ENCODE data around the gene ZFP64. TPM values are rescaled to one million over a fixed set of nuclear protein-coding genes. Genes with fewer than 3 reads are reported as not detected.

The ZFP64 gene
- total RNA-seq, 2 donors from 2014 or later: 7.3 to 9.1 TPM

DNA sequence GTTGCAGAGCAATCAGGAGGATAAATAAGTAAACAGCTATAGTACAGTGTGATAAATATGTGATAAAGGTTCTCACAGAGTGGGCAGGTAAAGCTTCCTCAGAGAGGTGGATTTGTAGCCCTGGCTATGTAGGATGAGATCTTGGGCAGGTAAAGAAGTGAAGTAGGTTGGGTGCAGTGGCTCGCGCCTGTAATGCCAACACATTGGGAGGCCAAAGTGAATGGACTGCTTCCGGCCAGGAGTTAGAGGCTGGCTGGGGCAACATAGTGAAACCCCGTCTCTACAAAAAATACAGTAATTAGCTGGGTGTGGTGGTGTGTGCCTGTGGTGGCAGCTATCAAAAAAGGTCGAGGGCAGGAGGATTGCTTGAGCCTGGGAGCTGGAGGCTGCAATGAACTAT, 72.9 kb downstream of the ZFP64 start:
- DNase-seq (ENCODE audit: low spot score): no peak
- no peaks in the 10 kb centered on the region for H3K9me3 ChIP-seq
- H3K36me3 ChIP-seq: no peaks in the 10 kb centered on the region
- no peaks in the 10 kb centered on the region for H3K27me3 ChIP-seq
- no peak overlapping the region for H3K27ac ChIP-seq
- H3K4me3 ChIP-seq: no peak overlapping the region
- no peaks in the 10 kb centered on the region for H3K4me1 ChIP-seq
- TF ChIP-seq, protein P1, sequence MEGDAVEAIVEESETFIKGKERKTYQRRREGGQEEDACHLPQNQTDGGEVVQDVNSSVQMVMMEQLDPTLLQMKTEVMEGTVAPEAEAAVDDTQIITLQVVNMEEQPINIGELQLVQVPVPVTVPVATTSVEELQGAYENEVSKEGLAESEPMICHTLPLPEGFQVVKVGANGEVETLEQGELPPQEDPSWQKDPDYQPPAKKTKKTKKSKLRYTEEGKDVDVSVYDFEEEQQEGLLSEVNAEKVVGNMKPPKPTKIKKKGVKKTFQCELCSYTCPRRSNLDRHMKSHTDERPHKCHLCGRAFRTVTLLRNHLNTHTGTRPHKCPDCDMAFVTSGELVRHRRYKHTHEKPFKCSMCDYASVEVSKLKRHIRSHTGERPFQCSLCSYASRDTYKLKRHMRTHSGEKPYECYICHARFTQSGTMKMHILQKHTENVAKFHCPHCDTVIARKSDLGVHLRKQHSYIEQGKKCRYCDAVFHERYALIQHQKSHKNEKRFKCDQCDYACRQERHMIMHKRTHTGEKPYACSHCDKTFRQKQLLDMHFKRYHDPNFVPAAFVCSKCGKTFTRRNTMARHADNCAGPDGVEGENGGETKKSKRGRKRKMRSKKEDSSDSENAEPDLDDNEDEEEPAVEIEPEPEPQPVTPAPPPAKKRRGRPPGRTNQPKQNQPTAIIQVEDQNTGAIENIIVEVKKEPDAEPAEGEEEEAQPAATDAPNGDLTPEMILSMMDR (IDR thresholded peaks at IDR 0.05): no peak

DNA sequence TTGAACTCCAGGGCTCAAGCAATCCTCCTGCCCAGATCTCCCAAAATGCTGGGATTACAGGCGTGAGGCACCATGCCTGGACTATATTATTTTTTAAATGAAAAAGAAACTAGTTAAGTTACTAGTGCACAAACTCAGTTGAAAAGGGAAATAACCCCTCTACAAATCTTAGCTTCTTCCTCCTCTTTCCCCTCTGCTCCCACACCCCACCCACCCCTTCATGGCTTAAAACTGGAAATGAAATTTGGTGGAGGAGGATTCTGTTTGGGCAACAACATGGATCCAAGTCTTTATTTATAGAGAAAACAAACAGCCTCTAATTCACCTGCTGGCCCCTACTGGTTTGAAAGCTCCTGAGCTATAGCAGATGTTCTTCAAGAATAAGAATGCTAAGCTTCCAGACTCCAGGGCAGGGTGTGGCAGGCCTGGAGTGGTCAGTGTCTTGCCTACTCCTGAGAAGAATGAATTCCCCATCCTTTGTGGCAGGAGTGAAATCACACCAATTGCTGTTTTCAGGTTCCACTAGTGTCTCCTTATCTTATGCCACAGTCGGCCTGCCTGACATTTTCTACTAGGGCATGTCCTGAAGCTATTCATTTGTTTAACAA, 73.5 kb downstream of the ZFP64 start:
- H3K4me1 ChIP-seq: no peaks in the 10 kb centered on the region
- DNase-seq (ENCODE audit: low spot score): no peak

DNA sequence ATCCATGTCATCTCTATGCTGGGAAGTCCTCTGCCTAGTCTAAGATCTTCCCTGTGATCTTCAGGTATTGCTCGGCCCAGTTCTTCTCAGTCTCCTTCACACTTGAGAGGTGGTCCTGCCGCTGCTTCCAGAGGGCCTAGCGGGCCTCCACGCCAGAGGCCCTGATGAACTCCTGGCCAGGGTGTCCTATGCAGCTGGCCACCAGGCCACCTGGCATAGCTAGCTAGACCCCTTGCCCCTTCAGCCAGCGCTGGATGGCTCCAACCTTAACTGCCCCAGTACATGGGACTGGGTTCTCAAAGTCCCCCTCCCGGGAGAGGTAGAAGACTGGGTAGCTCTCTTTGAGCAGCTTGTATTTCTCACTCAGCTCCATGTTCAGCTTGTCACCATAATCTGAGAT, 81.1 kb downstream of the ZFP64 start:
- H3K27me3 ChIP-seq: peaks cover 5 to 10% of the 10 kb centered on the region in 2 donors
- no peak for DNase-seq (ENCODE audit: low spot score)
- H3K27ac ChIP-seq: no peak overlapping the region
- no peaks in the 10 kb centered on the region for H3K36me3 ChIP-seq
- no peaks in the 10 kb centered on the region for H3K9me3 ChIP-seq
- peaks cover 0 to 7% of the 10 kb centered on the region in 2 donors for H3K4me1 ChIP-seq
- no peak overlapping the region for H3K4me3 ChIP-seq
- TF ChIP-seq, protein P1 (IDR thresholded peaks at IDR 0.05): no peak

More for the DNA sequence above, 73.5 kb downstream of the ZFP64 start:
- Histone ChIP-seq H3K9me3 (no peaks in the 10 kb centered on the region), H3K4me3 (no peak overlapping the region), H3K36me3 (no peaks in the 10 kb centered on the region), H3K27me3 (no peaks in the 10 kb centered on the region), H3K27ac (no peak overlapping the region)
- TF ChIP-seq, protein P1 (IDR thresholded peaks at IDR 0.05): no peak

DNA sequence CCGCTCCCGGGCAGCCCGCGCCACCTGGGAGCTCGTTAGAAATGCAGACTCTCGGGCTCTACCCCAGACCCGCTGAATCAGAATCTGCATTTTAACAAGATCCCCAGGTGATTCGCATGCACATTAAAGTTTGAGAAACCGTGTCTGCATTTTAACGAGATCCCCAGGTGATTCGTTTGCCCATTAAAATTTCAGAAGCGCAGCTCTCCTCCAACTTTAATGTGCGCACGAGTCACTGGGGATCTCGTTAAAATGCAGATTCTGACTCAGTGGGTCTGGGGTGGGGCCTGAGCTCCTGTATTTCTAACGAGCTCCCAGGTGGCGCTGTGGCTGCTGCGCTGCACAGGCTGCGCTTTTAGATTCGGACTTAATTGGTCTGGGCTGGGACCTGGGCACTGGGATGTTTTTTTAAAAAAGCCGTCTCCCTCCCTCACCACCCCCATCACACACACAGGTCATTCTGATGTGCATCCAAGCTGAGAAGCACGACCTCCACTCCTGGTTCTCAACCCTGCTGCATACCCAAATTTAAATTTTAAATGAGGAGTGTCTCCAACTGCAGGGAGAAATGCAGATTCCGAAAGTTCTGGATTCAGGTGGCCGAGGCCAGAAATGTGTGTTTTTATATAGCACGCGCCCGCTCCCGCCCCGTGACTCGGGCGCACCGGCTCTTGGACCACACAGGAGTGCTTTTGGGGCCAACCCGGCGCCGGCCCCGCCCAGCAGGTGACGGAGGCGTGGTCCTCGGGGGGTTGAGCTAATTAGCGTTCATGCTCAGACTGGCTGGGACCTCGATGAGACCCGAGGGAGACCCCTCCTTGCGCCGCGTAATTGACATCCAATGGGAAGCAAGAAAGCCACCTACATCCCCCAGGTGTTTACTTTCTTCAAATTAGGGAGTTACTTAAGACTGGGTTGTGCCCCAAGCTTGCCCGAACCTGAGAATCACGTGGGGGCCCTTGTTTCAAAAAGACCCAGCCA, 85.8 kb downstream of the ZFP64 start:
- Histone ChIP-seq H3K27ac (no peak overlapping the region), H3K27me3 (peaks cover 9 to 17% of the 10 kb centered on the region in 2 donors), H3K36me3 (no peaks in the 10 kb centered on the region), H3K9me3 (no peaks in the 10 kb centered on the region), H3K4me3 (peak overlapping the region; percentile 7 to 52), H3K4me1 (peaks cover 0 to 29% of the 10 kb centered on the region in 2 donors)
- no peak for DNase-seq (ENCODE audit: low spot score)
- TF ChIP-seq, protein P1 (IDR thresholded peaks at IDR 0.05): no peak

GRCh38 chr20:52104546-52105441, 86.8 kb downstream of the ZFP64 start:
- no peak for DNase-seq (ENCODE audit: low spot score)
- Histone ChIP-seq H3K4me1 (peaks cover 0 to 29% of the 10 kb centered on the region in 2 donors), H3K4me3 (peak overlapping the region; percentile 7 to 52), H3K27me3 (peaks cover 9 to 17% of the 10 kb centered on the region in 2 donors), H3K9me3 (no peaks in the 10 kb centered on the region), H3K27ac (no peak overlapping the region), H3K36me3 (no peaks in the 10 kb centered on the region)
- TF ChIP-seq, protein P1 (IDR thresholded peaks at IDR 0.05): no peak
